Measurements from ENCODE around the gene DNAJB9.

The DNAJB9 gene

DNA sequence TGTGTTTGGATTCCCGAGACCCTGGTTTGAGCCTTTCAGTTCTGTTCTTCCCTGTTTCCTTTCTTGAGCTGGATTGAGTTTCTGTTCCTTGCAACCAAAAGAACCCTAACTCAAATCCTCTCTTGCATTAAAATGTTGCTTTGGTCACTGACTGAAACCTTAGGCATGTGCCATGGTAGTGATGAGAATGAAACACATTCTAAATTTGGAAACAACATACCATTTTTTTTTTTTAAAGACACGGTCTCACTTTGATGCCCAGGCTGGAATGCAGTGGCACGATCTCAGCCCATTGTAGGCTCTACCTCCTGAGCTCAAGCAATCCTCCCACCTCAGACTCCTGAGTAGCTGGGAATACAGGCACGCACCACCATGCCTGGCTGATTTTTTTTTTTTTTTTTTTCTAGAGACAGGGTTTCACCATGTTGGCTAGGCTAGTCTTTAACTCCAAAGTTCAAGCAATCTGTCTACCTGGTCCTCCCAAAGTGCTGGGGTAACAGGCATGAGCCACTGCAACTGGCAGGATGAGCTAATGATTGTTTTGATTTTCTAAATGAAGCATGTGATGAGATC lies 8.5 kb upstream of the DNAJB9 start:
- Histone ChIP-seq H3K4me3 (replicated peaks; ENCODE audit: insufficient read depth, low read length) (no peak overlapping the region), H3K27me3 (ENCODE audit: insufficient read depth, poor library complexity, severe bottlenecking) (no peaks in the 10 kb centered on the region), H3K27ac (replicated peaks) (no peak overlapping the region)
- TF ChIP-seq SPI1 (IDR thresholded peaks at IDR 0.05; ENCODE audit: borderline replicate concordance, low read depth): no peak
- TF ChIP-seq, protein P1, sequence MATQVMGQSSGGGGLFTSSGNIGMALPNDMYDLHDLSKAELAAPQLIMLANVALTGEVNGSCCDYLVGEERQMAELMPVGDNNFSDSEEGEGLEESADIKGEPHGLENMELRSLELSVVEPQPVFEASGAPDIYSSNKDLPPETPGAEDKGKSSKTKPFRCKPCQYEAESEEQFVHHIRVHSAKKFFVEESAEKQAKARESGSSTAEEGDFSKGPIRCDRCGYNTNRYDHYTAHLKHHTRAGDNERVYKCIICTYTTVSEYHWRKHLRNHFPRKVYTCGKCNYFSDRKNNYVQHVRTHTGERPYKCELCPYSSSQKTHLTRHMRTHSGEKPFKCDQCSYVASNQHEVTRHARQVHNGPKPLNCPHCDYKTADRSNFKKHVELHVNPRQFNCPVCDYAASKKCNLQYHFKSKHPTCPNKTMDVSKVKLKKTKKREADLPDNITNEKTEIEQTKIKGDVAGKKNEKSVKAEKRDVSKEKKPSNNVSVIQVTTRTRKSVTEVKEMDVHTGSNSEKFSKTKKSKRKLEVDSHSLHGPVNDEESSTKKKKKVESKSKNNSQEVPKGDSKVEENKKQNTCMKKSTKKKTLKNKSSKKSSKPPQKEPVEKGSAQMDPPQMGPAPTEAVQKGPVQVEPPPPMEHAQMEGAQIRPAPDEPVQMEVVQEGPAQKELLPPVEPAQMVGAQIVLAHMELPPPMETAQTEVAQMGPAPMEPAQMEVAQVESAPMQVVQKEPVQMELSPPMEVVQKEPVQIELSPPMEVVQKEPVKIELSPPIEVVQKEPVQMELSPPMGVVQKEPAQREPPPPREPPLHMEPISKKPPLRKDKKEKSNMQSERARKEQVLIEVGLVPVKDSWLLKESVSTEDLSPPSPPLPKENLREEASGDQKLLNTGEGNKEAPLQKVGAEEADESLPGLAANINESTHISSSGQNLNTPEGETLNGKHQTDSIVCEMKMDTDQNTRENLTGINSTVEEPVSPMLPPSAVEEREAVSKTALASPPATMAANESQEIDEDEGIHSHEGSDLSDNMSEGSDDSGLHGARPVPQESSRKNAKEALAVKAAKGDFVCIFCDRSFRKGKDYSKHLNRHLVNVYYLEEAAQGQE (IDR thresholded peaks at IDR 0.05; ENCODE audit: insufficient replicate concordance, low read depth): no peak
- no peak for TF ChIP-seq CTCF (IDR thresholded peaks at IDR 0.05; ENCODE audit: insufficient read depth, low read length)
- TF ChIP-seq GABPA (IDR thresholded peaks at IDR 0.05; ENCODE audit: low read depth): no peak
- TF ChIP-seq POLR2AphosphoS5 (IDR thresholded peaks at IDR 0.05; ENCODE audit: low read depth): no peak
- no peak for DNase-seq (ENCODE audit: low read depth in 1 of 2, low spot score in 1 of 2)

DNA sequence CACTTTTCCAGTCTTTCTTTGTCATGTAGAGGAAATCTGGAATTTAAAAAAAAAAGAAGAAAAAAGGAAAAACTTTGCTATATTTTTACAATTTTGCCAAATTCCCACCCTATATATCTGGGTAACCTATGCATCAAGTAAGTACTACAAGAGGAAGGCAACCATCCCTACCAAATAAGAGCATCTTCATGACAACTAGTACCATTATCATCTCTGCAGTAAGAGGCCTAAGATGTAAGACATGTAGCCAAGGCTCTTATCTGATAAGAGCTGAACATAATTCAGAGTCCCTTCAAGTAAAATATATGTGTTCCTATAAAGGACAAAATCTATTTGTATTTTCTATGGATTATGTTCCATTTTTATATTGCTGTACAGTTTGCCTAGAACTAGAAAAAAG lies 3.7 kb upstream of the DNAJB9 start:
- no peak for TF ChIP-seq SPI1 (IDR thresholded peaks at IDR 0.05; ENCODE audit: borderline replicate concordance, low read depth)
- no peak for TF ChIP-seq CTCF (IDR thresholded peaks at IDR 0.05; ENCODE audit: insufficient read depth, low read length)
- TF ChIP-seq GABPA (IDR thresholded peaks at IDR 0.05; ENCODE audit: low read depth): no peak
- TF ChIP-seq, protein P1 (IDR thresholded peaks at IDR 0.05; ENCODE audit: insufficient replicate concordance, low read depth): no peak
- no peak for TF ChIP-seq POLR2AphosphoS5 (IDR thresholded peaks at IDR 0.05; ENCODE audit: low read depth)
- no peak overlapping the region for H3K4me3 ChIP-seq (replicated peaks; ENCODE audit: insufficient read depth, low read length)
- H3K27ac ChIP-seq (replicated peaks): no peak overlapping the region
- DNase-seq (ENCODE audit: low read depth in 1 of 2, low spot score in 1 of 2): no peak
- no peaks in the 10 kb centered on the region for H3K27me3 ChIP-seq (ENCODE audit: insufficient read depth, poor library complexity, severe bottlenecking)

GRCh38 chr7:108568801-108569380 lies 783 bp upstream of the DNAJB9 start:
- TF ChIP-seq, protein P1 (IDR thresholded peaks at IDR 0.05; ENCODE audit: insufficient replicate concordance, low read depth): no peak
- TF ChIP-seq CTCF (IDR thresholded peaks at IDR 0.05; ENCODE audit: insufficient read depth, low read length): no peak
- TF ChIP-seq SPI1 (IDR thresholded peaks at IDR 0.05; ENCODE audit: borderline replicate concordance, low read depth): no peak
- no peak for TF ChIP-seq POLR2AphosphoS5 (IDR thresholded peaks at IDR 0.05; ENCODE audit: low read depth)
- TF ChIP-seq GABPA (IDR thresholded peaks at IDR 0.05; ENCODE audit: low read depth): no peak
- Histone ChIP-seq H3K27ac (replicated peaks) (peak overlapping the region; percentile 94), H3K27me3 (ENCODE audit: insufficient read depth, poor library complexity, severe bottlenecking) (no peaks in the 10 kb centered on the region), H3K4me3 (replicated peaks; ENCODE audit: insufficient read depth, low read length) (peak overlapping the region; percentile 98)
- no peak for DNase-seq (ENCODE audit: low read depth in 1 of 2, low spot score in 1 of 2)

Data from HL-60 (cell line).